ENCODE measurements around the gene CD300C. TPM values are rescaled to one million over a fixed set of nuclear protein-coding genes. Genes with fewer than 3 reads are reported as not detected.

The CD300C gene
- total RNA-seq, 4 donors from 2014 or later: 0.39 to 4.6 (median 1.6) TPM

- intact Hi-C loops (cut with DNase I): no loop called here
- H3K4me3 ChIP-seq: no peak overlapping the region
Measured at GRCh38 chr17:74528491-74529199, 17.3 kb downstream of the CD300C start.

DNA sequence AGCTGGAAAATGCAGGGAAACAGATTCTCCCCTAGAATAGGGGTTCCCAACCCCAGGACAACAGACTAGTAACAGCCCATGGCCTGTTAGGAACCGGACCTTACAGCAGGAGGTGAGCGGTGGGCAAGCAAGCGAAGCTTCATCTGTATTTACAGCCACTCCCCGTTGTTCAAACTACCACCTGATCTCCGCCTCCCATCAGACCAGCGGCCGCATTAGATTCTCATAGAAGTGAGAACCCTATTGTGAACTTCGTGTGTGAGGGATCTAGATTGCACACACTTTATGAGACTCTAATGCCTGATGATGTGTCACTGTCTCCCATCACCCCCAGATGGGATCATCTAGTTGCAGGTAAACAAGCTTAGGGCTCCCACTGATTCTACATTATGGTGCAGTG lies 18.2 kb downstream of the CD300C start:
- peaks cover 0 to 20% (median 0%) of the 10 kb centered on the region in 4 donors for H3K27me3 ChIP-seq
- peak; percentile 72 for DNase-seq (ENCODE audit: extremely low spot score)

More at GRCh38 chr17:74528491-74529199, 17.3 kb downstream of the CD300C start:
- no peaks in the 10 kb centered on the region for H3K36me3 ChIP-seq
- peaks cover 0 to 2% (median 0%) of the 10 kb centered on the region in 4 donors for H3K9me3 ChIP-seq
- WGBS: 79% methylated on average over 6 of the region's 8 CpGs
- peak; percentile 83 for DNase-seq (ENCODE audit: extremely low spot score)
- TF ChIP-seq POLR2AphosphoS5 (IDR thresholded peaks at IDR 0.05) (peak in 1 of 2 donors; percentile 40), CTCF (IDR thresholded peaks at IDR 0.05) (no peak)
- H3K27ac ChIP-seq (replicated peaks in 1 of 4): no peak overlapping the region
- H3K27me3 ChIP-seq: peaks cover 0 to 20% (median 0%) of the 10 kb centered on the region in 4 donors
- H3K4me1 ChIP-seq: no peaks in the 10 kb centered on the region

GRCh38 chr17:74527081-74527480 lies 18.8 kb downstream of the CD300C start:
- Histone ChIP-seq H3K4me3 (no peak overlapping the region), H3K4me1 (no peaks in the 10 kb centered on the region), H3K36me3 (no peaks in the 10 kb centered on the region), H3K27me3 (peaks cover 0 to 20% (median 0%) of the 10 kb centered on the region in 4 donors), H3K9me3 (peaks cover 0 to 13% (median 5%) of the 10 kb centered on the region in 4 donors), H3K27ac (replicated peaks in 1 of 4) (no peak overlapping the region)
- TF ChIP-seq CTCF (IDR thresholded peaks at IDR 0.05) (no peak), POLR2A (IDR thresholded peaks at IDR 0.05; ENCODE audit: low read depth) (no peak), POLR2AphosphoS5 (IDR thresholded peaks at IDR 0.05) (no peak), EP300 (IDR thresholded peaks at IDR 0.05) (no peak)
- intact Hi-C loops (cut with DNase I): no loop called here
- 93% methylated on average over 5 of the region's 5 CpGs for WGBS
- DNase-seq (ENCODE audit: extremely low spot score): peak; percentile 68

More for the DNA sequence above, 18.2 kb downstream of the CD300C start:
- no peak overlapping the region for H3K4me3 ChIP-seq
- intact Hi-C loops (cut with DNase I): no loop called here
- WGBS: 74% methylated on average over 8 of the region's 8 CpGs
- no peaks in the 10 kb centered on the region for H3K4me1 ChIP-seq
- no peak for TF ChIP-seq POLR2AphosphoS5 (IDR thresholded peaks at IDR 0.05)
- H3K9me3 ChIP-seq: peaks cover 0 to 11% (median 4%) of the 10 kb centered on the region in 4 donors
- no peaks in the 10 kb centered on the region for H3K36me3 ChIP-seq
- H3K27ac ChIP-seq (replicated peaks in 1 of 4): no peak overlapping the region

DNA sequence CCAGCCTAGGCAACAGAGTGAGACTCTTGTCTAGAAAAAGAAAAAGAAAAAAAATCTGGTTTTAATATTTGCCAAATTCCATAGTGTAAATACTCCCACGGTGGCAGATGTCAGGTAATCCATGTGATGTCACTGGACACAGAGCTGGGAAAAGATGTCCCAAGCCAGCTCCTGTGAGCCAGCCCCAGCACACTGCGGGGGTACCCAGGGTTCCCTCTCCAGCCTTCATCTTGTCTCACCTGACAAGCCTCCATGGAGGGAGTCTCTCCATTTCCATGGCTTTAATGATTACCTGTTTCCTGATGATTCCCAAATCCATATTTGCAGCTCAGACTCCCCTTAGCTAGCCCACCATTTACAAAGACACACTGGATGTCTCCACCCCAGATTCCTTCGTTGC lies 19.2 kb downstream of the CD300C start:
- Histone ChIP-seq H3K27me3 (peaks cover 0 to 18% (median 0%) of the 10 kb centered on the region in 4 donors), H3K9me3 (peaks cover 0 to 13% (median 5%) of the 10 kb centered on the region in 4 donors), H3K36me3 (no peaks in the 10 kb centered on the region), H3K4me3 (no peak overlapping the region), H3K4me1 (no peaks in the 10 kb centered on the region), H3K27ac (replicated peaks in 1 of 4) (no peak overlapping the region)
- DNase-seq (ENCODE audit: extremely low spot score): peak; percentile 21
- WGBS: 66% methylated on average over 3 of the region's 3 CpGs
- no peak for TF ChIP-seq CTCF (IDR thresholded peaks at IDR 0.05)
- no peak for TF ChIP-seq EP300 (IDR thresholded peaks at IDR 0.05)
- no peak for TF ChIP-seq POLR2AphosphoS5 (IDR thresholded peaks at IDR 0.05)
- TF ChIP-seq POLR2A (IDR thresholded peaks at IDR 0.05; ENCODE audit: low read depth): no peak
- intact Hi-C loops (cut with DNase I): no loop called here

- H3K4me1 ChIP-seq: no peaks in the 10 kb centered on the region
- intact Hi-C loops (cut with DNase I): no loop called here
- H3K4me3 ChIP-seq: no peak overlapping the region
- H3K36me3 ChIP-seq: no peaks in the 10 kb centered on the region
- peaks cover 0 to 13% (median 5%) of the 10 kb centered on the region in 4 donors for H3K9me3 ChIP-seq
- no peak for TF ChIP-seq EP300 (IDR thresholded peaks at IDR 0.05)
- TF ChIP-seq POLR2AphosphoS5 (IDR thresholded peaks at IDR 0.05): no peak
- TF ChIP-seq CTCF (IDR thresholded peaks at IDR 0.05): no peak
- TF ChIP-seq POLR2A (IDR thresholded peaks at IDR 0.05; ENCODE audit: low read depth): no peak
- H3K27ac ChIP-seq (replicated peaks in 1 of 4): no peak overlapping the region
- peaks cover 0 to 10% (median 0%) of the 10 kb centered on the region in 4 donors for H3K27me3 ChIP-seq
- 89% methylated on average over 14 of the region's 14 CpGs for WGBS
- DNase-seq (ENCODE audit: extremely low spot score): peak; percentile 50
Measured at GRCh38 chr17:74525781-74526288, 20.1 kb downstream of the CD300C start.

Measured in esophagus muscularis mucosa (tissue), 4 donors.